DOHH2 (cell line): ENCODE results near the gene C1QTNF8.

ENCODE experiments used
- CTCF ChIP-seq: fragments of 200-600 bp; sonication (generic); IDR thresholded peaks from one replicate; pipeline ENCODE4 v1.5.1; 2014; ENCODE audit warnings: antibody characterized with exemption, mild to moderate bottlenecking, low read depth, low read length; ENCODE audit not compliant: poor library complexity, severe bottlenecking
- EZH2phosphoT487 ChIP-seq: fragments of 200-600 bp; sonication (generic); IDR thresholded peaks from 2 replicates; pipeline ENCODE4 v1.6.1; 2017; ENCODE audit warnings: borderline replicate concordance, mild to moderate bottlenecking, antibody characterized with exemption, low read length, moderate library complexity, mixed read lengths

- TF ChIP-seq CTCF (no peak), EZH2phosphoT487 (no peak)
Measured at GRCh38 chr16:1133271-1133670, 37.2 kb upstream of the C1QTNF8 start.
